GM21423 (cell line): ENCODE data around the gene RNF40.
A peak's percentile ranks its signal among the peaks of the same experiment; 100 is the strongest.

Experiments
- ATAC-seq: cut with Tn5 transposase; IDR thresholded peaks from one replicate; pipeline ENCODE4 v1.9.1; 2021; ENCODE audit warnings: mild to moderate bottlenecking, moderate library complexity; ENCODE audit not compliant: unreplicated experiment

RNF40 gene

DNA sequence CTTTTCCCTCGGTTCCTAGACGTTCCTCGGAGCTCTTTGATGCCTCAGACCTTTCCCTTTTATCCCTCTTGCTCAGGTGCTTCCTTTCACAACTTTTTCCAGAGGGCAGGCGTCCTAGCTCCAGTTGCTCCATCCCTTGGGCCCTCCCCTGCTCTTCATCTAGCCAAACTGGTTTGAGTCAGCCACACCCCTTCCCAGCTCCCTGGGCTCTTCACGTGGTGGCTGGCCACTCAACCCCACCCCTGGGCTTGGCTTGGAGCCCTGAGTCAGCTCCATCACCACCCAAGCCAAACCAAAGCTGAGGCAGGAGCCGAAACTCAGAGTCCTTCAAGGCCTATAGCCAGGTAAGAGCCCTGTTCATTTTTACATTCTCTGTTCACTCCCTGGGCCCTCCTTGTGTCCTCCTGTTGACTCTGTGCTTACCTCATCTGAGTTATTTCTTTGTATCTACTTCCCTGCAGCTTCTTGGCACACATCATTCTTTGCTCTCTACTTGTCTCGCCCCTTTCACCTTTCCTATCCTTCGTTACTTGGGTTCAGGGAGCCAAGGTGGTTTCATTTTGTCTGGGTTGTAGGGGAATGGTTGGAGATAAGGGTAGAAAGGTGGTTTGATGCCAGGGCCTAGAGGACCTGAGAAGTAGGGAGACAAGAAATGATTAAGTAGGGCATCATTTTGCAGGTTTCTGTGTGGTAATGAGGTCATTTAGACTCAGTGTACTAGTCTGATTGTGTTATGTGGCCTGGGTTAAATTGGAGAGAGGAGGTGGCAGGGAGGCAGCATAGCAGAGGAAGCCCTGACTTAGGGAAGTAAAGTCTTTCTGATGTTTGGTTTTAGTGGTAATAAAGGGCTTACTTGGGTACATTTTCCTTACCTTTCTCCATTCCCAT is 21.5 kb upstream of the RNF40 start:
- no peak for ATAC-seq

DNA sequence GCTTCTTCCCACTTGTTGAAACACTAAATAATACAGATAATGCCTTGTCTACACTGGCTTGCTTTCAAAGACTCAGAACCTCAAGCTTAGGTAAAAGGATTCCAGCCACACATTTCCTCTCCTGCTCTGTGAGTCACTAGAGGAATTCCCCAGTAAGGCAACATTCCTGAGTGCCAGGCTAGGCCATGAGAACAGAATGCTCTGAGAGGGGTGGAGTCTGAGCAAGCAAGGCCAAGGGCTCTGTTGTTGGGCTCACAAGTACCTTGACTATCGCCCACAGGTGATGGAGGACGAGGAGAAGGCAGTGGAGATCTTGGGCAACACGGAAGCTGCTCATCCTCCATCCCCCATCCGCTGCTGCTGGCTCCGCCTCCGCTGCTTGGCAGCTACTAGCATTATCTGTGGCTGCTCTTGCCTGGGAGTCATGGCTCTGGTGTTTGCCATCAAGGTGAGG is 20.6 kb upstream of the RNF40 start:
- no peak for ATAC-seq

DNA sequence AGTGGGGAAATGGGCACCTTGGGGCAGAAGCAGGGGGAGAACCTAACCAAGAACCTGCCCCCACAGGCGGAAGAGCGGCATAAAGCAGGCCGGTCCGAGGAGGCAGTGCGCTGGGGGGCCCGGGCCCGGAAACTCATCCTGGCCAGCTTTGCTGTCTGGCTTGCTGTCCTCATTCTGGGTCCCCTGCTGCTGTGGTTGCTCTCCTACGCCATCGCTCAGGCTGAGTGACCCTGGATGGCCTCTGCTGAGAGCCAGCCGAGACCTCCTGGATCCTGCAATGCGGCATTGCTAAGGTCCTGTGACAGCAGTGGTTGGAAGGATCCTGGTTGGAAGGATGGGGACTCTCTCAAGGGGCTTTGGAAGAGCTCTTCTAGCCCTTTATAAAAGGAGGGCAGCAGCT is 18.4 kb upstream of the RNF40 start:
- no peak for ATAC-seq

DNA sequence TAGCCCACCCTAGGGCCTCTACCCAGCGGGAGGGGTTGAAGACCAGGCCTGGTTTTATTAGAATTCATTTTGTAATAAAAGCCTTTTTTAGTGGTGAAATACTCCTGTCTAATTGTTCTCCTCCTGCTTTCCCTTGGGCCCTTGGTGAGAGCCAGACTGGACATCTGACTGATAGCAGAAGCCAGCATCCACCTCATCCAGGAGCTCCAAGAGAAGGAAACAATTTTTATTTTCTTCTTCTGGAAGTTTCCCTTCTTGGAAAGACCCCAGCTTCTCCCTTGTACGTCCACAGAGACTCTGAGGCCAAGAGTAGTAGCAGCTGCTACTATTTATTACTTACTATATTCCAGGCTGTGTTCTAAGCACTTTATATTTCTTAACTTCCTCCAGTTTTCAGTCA is 17.9 kb upstream of the RNF40 start:
- ATAC-seq: no peak

DNA sequence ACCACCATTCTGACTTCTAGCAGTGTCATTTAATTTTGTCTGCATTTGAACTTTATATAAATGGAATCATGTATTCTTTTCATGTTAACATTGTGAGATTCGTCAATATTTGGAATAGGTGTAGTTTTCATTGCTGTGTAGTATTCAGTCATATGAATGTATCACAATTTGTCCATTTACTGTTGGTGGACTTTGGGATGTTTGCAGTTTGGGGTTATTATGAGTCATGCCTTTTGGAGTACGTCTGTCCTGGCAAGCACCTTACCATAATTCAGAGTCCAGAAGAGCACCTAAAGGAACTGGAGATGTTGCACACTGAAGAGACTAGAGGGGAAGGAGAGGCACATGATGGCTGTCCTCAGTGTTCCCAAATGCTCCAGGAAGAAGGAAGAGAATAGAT is 17.0 kb upstream of the RNF40 start:
- no peak for ATAC-seq

DNA sequence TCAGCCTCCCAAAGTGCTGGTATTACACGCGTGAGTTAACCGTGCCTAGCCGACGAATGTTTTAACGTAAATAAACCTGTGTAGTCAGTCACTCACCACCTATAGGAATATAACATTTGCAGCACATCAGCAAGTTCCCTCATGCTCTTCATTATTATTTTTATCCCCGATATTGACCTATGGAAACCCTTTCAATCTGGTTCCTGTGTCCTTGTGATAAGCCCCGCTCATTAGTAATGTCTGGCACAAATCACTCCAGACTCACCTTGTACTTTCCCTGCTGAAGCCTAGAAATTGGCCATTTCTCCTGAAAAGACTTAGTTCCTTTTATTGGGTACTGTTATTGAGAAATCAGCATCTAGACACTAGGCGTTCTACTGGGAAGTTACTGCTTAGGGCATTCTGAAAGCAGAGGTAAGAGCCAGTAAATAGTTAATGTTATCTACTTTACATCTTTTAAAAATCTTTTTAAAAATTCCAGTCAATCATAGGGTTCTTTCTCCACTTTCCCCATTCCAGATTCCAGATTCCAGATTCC is 15.4 kb upstream of the RNF40 start:
- ATAC-seq: no peak

DNA sequence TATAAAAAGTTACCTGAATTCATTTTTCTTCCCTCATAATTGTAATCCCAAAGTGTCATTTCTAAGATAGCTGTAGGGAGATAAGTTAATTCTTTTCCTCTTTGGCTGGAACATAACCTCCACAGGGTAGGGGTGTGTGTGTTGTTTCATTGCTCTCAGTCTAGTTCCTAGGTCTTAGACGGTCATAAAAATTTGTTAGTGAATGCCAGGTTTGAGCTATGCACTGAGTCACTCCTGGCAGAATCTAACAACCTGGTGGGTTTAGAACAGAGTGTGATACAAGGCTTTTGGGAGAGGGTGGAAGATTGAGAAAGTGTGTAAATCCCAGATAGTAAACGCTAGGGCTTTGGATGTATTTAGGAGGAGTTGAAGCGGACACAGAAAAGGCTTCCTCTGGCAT is 14.8 kb upstream of the RNF40 start:
- no peak for ATAC-seq

DNA sequence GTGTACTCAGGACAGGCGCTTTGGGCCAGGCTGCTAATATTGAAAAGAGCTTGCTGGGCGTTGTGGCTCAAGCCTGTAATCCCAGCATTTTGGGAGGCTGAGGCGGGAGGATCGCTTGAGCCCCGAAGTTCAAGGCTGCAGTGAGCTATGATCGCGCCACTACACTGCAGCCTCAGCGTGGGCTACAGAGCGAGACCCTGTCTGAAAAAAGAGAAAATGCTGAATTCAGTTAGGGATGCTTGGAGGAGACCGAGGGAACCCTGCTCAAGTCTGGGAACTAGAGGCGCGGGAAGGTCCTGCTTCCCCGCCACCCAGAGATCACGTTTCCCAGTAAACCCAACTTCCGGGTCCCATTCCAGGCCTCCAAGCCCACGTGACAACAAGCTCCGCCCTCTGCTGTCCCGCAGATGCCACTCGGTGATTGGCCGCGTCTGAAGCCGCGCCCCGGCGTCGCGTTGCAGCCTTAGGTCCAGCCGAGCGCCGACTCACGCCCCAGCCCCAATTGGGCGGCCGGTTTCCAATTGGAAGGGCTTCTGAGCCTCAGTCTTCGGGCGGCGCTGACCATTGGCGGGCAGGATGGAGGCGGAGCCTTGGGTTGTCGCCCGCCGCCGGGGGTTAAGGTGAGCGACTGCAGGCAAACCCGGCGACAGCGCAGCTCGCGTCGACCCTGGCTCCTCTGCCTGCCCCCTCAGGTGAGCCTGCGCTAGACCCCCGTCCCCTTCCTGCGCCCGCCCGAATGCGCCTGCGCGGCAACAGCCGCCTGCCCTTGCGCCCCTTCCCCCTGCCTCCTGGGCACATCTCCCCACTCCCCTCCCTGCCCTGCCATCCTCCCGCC is 14.1 kb upstream of the RNF40 start, which contains the start of gene PHKG2:
PHKG2 (plus strand) TSS at position 627 of the 835 bp plus-strand sequence. CDS start 396 bp downstream, outside the sequence.
- ATAC-seq: peak; percentile 97

DNA sequence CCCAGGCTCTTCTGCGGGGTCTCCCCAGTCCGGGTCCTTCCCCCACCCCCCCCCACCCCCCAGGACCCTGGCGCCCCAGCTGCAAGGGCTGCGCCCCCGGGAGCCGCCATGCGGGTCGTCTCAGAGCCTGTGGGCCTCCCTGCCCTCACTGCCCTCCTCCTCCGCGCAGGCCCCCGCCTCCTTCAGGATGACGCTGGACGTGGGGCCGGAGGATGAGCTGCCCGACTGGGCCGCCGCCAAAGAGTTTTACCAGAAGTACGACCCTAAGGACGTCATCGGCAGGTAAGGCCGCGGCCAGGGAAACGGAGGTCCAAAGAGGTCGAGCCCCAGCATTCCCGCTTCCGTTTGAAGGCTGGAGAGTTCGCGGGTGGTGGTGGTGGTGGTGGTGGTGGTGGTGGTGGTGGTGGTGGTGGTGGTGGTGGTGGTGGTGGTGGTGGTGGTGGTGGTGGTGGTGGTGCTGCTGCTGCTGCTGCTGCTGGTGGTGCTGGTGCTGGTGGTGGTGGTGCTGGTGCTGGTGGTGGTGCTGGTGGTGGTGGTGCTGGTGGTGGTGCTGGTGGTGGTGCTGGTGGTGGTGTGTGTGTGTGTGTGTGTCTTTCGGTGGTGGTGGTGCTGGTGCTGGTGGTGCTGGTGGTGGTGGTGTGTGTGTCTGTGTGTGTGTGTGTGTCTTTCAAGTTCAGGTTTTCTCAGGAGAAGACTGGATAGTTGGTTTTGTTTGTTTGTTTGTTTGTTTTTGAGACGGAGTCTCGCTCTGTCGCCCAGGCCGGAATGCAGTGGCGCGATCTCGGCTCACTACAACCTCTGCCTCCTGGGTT is 13.3 kb upstream of the RNF40 start:
- peak; percentile 10 for ATAC-seq

DNA sequence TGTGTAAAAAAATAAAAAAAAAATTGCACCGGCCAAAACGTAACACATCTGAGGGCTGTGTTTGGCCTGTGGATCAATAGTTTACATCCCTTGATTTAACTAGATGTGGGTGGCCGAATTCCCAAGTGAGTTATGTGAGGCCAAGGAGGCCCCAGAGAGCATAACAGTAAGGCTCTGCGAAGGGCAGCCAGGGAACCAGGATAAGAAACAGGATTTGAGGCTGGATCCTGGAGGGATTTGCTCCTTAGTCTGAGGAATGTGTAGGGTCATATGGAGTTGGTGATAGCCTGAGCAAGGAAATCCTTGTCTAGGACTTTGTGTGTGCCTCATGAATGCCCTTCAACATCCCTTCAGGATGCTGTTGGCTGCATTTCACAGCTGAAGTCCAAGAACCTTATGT is 11.9 kb upstream of the RNF40 start:
- no peak for ATAC-seq

DNA sequence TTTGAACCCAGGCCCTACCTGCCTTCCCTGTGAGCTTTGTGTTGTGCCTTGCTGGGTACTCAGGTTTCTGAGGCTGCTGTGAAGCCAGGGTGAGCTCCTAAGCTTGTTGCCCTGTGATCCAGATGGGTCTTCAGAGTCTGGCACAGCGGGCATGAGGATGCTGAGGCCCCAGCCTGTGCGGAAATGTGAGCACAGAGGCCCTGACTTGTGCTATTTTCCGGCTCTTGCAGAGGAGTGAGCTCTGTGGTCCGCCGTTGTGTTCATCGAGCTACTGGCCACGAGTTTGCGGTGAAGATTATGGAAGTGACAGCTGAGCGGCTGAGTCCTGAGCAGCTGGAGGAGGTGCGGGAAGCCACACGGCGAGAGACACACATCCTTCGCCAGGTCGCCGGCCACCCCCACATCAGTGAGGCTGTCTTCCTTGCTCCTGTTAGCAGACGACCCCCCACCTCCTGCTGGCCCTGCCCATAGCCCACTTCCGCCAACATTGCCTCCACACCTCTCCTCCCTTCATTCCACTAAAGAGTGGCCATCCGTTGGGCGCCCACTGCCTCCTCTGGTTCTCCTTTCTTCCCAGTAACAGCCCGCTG is 11.2 kb upstream of the RNF40 start:
- no peak for ATAC-seq

DNA sequence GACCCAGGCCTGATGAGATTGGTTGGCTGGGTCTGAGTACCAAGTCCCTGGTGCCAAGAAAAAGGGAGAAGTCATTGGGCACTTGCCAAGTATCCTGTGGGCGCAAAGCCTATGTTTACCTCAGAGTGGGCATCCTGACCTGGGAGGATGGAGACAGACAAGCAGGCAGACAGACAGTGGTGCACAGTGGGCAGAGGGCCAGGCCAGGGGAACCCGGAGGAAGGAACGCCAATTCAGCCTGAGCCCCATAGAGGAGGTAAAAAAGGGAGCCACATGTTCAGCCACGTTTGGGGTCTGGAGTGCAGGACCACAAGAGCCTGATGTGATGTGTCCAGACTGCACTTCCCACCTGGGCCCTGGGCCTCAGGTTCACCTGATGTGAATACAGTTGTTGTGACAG is 8.5 kb upstream of the RNF40 start:
- ATAC-seq: no peak

DNA sequence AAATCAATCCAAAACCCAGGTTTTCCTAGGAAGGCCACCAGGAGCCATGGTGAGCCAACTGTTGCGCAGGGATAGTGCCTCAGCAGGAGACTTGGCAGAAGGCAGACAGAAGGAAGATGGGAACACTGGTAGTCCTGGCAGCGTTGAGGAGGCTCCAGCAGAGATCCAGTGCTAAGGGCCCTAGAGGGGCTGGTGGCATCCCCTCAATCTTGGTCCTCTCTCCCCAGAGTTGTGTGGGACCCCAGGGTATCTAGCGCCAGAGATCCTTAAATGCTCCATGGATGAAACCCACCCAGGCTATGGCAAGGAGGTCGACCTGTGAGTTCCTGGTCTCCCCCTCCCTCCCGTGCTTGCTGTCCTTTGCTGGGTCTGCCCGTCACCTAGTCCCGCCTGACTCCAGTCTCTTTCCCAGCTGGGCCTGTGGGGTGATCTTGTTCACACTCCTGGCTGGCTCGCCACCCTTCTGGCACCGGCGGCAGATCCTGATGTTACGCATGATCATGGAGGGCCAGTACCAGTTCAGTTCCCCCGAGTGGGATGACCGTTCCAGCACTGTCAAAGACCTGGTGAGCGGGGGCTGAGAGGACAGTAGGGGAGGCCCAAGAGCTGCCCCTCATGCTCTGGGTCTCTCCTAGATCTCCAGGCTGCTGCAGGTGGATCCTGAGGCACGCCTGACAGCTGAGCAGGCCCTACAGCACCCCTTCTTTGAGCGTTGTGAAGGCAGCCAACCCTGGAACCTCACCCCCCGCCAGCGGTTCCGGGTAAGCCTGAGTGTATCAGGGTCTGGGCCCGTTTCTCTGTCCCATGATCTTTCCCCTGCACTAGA is 6.0 kb upstream of the RNF40 start:
- ATAC-seq: no peak

DNA sequence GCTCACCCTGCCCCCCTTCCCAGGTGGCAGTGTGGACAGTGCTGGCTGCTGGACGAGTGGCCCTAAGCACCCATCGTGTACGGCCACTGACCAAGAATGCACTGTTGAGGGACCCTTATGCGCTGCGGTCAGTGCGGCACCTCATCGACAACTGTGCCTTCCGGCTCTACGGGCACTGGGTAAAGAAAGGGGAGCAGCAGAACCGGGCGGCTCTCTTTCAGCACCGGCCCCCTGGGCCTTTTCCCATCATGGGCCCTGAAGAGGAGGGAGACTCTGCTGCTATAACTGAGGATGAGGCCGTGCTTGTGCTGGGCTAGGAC is 5.4 kb upstream of the RNF40 start:
- no peak for ATAC-seq

DNA sequence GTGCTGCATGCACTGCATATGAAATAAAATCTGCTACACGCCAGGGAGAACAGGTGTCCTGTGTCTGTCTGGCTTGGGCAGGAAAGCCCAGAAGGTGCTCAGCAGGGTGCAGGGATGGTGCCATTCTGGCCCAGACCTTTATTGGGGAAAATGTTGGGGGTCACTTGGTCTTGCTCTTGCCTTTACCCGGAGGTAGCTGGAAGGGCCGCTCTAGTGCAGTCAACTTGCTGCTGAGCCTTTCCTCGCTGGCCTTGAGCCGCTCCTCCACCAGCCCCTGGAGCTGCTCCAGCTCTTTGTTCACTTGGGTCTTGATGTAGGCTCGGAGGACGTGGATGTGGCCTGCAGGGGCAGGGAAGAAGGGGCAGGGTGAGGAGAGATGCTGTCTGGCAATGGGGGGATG is 4.8 kb upstream of the RNF40 start:
- no peak for ATAC-seq

DNA sequence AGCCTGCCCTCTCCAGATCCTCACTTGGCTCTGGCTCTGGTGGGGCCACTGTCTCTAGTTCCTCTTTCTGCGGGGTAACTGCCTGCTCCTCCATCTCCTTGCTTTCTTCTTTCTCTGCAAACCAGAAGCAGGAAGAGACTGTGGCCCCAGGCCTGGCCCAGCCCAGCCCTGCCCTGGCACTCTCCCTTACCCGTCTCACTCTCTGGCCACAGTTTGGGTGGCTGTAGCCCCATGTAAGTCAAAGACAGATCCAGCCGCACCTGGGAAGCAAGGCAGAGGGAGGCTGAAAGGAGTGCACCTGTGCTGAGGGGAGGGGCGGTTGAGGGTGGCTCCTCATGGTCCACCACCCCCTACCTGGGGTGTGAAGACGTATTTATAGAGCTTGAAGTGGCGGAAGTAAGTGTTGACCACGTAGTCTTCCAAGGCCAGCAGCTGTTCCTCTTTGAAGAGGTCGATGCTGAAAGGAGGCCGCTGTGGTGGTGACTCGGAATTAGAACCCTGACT is 3.1 kb upstream of the RNF40 start:
- ATAC-seq: no peak

DNA sequence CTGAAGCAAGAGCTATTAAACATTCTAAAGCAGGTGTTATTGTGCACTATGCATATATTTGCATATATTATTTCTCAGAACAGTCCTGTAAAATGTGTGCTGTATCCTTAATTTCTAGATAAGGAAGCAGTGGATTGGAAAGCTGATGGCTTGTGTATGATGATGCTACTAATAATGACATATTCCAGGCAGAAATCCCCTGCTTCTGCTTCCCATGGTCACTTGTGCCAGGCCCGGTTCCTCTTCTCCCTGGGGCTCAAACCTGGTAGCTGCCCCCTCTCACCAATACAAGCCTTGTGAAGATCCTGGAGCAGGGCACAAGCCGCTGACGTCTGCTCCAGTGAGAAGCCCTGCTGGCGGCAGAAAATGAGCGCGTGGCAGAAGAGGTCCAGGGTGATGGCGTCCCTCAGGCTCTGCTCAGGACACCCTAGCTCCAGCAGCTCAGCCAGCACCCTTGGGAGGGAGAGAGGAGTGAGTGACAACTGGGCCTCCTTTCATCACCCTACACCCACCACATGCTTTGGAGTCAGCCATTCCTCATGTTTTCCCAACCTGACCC is 2.0 kb upstream of the RNF40 start:
- ATAC-seq: no peak

DNA sequence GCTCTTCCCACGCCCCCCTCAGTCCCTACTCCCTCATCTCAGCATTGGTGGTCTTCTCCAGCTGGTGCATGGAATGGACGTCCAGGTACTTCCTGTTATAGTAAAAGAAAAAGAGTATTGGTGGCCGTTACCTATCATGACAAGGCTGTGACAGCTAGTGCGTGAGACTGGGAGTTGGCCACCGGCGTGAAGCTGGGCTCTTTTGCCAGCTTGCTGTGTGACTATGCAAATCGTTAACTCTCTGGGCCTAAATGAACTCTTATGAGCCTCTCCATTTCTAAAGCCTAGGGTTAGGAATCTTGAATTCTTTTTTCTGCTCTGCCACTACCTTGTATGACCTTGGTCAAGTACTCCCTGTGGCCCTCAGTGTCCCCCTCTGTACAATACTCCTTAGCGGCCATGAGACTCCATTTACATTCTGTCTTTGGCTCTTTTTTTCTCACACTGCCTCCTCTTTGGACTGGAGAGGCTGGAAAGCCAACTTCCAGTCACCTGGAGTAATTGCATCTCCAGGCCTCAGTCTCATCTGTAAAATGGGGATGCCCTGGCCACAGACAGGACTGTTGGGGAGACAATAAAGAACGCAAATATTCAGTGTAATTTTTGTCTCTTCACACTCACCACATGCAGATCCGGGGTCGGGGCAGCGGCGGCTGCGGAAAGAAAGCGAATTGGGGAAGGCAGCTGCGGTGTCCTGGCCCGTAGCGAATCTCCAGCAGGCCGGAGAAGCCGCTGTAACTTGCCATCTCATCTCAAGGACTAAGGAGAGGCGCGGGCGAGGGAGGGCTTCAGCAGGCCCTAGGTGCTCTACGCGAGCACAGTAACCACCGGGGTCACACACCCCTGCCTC is 1.3 kb upstream of the RNF40 start:
- ATAC-seq: no peak
